RPMI8226 (cell line): ENCODE measurements around the gene MESD.
"Not testable (repeated sequence)": the region's sequence is repeated elsewhere in the genome, so short reads cannot be mapped to it uniquely, and the experiment has no call there.

Experiments used
- DNase-seq: peaks from one replicate; pipeline ENCODE4 v3.0.0-alpha.2; 2015

MESD gene

GRCh38 chr15:80957556-80957955, 32.1 kb downstream of the MESD start:
- DNase-seq = no peak

- not testable (repeated sequence) for DNase-seq
These were observed 33.8 kb downstream of the MESD start for GRCh38 chr15:80955571-80956452.

GRCh38 chr15:80953953-80954778, 35.5 kb downstream of the MESD start:
- DNase-seq = no peak

- DNase-seq = no peak
These were observed 36.3 kb downstream of the MESD start for GRCh38 chr15:80953001-80953952.

- DNase-seq = no peak
These were observed 37.7 kb downstream of the MESD start for GRCh38 chr15:80951941-80952340.

- no peak for DNase-seq
These were observed 39.1 kb downstream of the MESD start for GRCh38 chr15:80950291-80951078.

GRCh38 chr15:80949756-80950155, 39.9 kb downstream of the MESD start:
- DNase-seq = no peak

GRCh38 chr15:80948651-80949292, 40.8 kb downstream of the MESD start:
- no peak for DNase-seq

- no peak for DNase-seq
These were observed 43.0 kb downstream of the MESD start for GRCh38 chr15:80946576-80946975.

- DNase-seq = no peak
These were observed 44.0 kb downstream of the MESD start for GRCh38 chr15:80945605-80946004.

- DNase-seq = no peak
These were observed 44.8 kb downstream of the MESD start for GRCh38 chr15:80944818-80945217.

GRCh38 chr15:80942746-80943565, 46.7 kb downstream of the MESD start:
- DNase-seq = no peak

- DNase-seq = no peak
These were observed 47.4 kb downstream of the MESD start for GRCh38 chr15:80942266-80942665.

GRCh38 chr15:80940851-80941250, 48.8 kb downstream of the MESD start:
- no peak for DNase-seq

GRCh38 chr15:80940331-80940730, 49.3 kb downstream of the MESD start:
- DNase-seq = no peak

- no peak for DNase-seq
These were observed 50.4 kb downstream of the MESD start for GRCh38 chr15:80939216-80939615.

GRCh38 chr15:80937718-80938117, 51.9 kb downstream of the MESD start:
- no peak for DNase-seq

- DNase-seq = no peak
These were observed 53.1 kb downstream of the MESD start for GRCh38 chr15:80936288-80937078.

- no peak for DNase-seq
These were observed 54.8 kb downstream of the MESD start for GRCh38 chr15:80934761-80935221.

- DNase-seq = no peak
These were observed 56.6 kb downstream of the MESD start for GRCh38 chr15:80932989-80933388.
